GM19239 (cell line): ENCODE data around the gene CYP27A1.
"Not testable (repeated sequence)": the region's sequence is repeated elsewhere in the genome, so short reads cannot be mapped to it uniquely, and the experiment has no call there.

Experiments
- DNase-seq: peaks from one replicate; pipeline ENCODE4 v3.0.0; 2011; ENCODE audit warnings: low spot score; ENCODE audit not compliant: insufficient read length
- FAIRE-seq: peaks from 2 replicates; lab custom pipeline; 2011; peaks lifted over from hg19 to GRCh38; lab: Jason Lieb, UNC

The CYP27A1 gene

DNA sequence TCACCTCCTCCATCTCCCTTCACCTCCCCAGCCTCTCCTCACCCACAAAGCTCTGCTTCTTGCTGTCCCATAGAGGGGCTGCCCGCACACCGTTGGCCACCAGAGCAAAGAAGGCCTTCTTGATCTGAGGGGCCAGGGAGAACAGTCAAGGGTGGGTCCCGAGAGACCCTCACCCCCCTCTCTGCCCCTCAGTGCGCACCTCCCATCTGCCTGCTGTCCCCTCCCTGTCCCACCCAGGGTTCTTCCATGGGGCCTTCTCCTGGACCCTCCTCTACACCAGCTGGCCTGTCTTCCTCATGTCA, 46.5 kb downstream of the CYP27A1 start:
- no peak for FAIRE-seq
- no peak for DNase-seq

DNA sequence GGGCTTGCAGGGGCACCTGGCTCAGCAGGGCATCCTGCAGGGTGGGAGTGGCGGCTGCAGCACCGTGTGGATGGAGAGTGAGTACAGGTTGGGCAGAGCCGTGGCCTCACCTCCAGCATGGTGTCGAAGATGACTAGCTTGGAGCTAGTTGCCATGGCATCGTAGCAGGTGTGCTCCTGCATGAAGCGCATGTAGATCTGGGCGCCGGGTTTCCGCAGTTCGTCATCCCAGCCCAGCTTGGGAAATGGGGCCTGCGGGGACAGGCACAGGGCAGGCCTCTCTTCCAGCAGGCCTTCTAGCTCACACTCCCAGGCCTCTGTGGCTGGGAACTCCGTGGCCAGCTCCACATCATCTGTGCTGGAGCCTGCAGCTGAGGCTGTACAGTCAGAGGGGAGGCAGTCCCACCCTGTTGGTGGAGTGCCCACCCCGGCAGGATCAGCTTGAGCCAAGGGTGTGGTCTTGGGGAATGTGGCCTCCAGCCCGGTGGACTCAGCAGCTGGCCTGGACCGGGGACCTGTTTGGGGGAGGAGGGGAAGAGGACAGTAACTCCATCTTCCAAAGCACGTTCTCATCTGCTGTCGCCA, 48.0 kb downstream of the CYP27A1 start:
- DNase-seq (no peak), FAIRE-seq (no peak)

DNA sequence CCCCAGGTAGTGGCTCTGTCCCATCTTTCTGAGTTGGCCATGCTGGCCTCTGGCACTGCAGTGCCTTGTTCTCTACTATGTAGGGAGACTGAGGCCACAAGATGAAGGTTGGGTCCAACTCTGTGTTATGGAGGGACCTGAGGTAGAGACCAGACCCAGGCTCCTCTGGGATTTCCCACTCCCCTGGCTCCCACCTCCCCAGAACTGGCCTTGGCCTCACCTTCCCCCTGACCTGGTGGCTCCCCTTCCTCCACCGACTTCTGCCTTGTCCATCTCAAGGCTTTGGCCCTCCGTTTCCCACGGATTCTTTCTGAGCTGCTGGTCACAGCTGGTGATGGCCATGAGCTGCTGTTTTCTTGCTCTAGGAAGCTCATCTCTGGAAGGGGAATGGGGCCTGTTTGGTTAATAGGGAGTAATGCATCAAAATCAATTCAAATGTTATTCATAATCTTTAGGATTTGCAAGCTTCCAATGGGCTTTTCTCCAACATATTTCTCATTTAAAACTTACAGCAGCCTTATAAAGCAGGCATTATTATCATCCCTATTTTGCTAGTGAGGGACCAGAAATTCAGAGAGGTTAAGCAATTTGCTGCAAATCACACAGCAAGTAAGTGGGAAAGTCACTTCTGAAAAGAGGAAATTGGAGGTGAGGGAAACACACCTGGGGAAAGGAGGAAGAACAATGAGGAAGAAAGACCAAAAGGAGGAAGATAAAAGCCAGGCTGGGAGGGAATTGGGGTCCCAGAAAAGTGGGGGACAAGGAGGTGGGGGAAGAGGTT, 48.8 kb downstream of the CYP27A1 start:
- no peak for FAIRE-seq
- no peak for DNase-seq

DNA sequence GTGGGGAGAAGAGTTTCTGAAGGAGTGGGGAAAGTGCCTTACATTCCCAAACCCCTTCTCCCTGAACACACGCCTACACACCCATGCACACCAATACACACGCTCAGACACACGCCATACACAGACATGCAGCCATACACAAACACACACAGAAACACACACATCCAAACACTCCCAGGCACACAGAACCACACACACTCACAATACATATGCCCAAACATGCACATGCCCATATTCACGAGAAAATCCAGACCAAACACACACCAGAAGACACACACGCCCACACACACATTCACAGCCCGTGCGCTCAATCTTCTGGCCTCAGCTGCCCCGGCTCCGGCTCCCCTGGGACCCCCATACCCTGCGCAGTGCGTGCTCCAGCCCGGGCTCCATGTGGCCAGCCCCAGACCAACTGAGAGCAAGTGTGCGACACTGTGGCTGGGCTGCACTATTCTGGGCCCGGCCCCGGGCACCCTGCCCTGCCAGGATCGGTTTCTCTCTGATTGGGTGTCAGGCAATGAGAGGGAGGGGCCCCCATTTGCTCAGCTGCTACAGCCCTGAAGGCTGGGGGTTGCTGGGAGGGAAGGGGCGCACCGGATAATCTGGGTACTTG, 49.5 kb downstream of the CYP27A1 start, which contains the start of gene PRKAG3:
TSS of gene PRKAG3 (minus strand) at position 426 of the 613 bp plus-strand sequence.
- FAIRE-seq (no peak), DNase-seq (no peak)

DNA sequence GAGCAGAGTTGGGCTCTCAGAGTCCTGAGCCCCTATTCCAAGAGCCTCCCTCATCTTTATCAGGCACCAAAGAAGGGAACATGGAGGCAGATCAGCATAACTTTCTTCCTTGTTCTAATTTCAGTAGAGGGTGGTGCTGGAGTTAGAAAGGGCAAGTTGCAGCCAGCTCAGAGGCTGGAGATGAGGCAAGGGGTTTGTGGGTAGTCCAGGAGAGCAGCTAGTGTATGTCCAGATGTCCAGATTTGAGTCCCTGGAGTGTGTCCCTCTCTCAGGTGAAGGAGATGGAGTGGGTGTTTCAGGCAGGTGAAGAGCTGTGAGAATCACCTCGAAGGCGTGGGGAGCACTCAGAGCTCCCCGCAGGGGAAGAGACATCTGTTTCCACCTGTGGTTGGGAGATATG, 50.1 kb downstream of the CYP27A1 start:
- no peak for DNase-seq
- no peak for FAIRE-seq

DNA sequence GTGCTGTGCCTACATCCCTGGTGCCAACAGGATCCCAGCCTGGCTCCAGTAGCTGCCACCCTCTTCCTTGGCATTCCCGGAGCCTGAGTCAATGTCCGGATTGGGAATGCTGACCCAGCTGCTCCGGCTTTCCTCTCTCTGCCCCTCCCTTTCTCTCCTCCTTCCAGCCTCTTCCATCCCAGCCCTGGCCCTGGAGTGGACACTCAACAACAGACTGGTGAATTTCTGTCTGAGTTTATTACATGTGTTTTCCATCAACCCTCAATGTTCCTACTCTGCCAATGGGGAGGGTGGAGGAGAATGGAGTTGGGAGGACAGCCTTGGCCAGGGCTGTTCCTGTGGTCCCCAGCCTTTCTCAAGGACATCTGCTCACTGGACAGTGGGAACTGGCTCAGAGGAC, 50.6 kb downstream of the CYP27A1 start:
- no peak for FAIRE-seq
- no peak for DNase-seq

DNA sequence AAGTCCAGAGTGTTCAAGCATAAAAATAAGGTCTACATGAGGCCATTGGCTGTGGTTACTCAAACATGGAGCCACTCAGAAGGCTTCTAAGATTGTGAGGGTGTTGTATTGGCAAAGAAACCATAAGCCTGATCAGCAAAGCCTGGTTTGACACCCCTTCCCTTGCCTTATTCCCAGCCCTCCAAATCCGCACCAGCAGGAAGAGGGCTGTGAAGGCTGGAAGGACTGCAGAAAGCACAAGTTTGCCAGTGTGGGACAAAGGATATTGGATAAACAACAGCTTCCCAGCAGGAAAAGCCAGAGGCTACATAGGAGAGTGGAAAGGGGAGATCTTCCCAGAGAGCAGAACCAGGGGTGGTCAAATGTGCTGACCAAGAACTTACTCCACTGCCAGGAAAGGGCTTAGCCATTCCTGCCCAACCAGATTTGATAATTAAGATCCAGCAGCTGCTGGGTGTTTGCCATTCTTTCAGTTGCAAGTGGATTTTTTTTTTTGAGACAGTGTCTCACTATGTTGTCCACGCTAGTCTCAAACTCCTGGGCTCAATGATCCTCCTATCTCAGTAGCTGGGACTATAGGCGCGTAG, 51.2 kb downstream of the CYP27A1 start:
- no peak for FAIRE-seq

DNA sequence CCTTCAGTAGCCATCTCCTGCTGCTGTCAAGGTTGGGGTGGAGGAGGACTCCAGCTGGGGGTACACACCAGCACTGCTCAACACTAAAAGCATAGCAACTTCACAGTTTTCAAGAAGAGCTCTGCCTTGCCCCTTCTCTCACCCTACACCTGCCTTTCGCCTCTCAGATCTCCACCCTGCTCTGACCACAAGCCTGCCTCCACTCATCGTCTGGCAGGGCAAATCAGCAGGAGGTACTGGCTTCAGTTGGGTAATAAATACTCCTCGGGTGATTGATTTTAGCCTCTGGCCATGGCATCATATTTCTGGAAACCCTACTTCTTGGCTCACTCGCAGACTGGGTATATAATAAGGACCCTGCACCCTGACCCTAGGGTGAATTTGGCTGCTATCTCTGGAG, 52.7 kb downstream of the CYP27A1 start:
- no peak for FAIRE-seq
- DNase-seq = no peak

More for the DNA sequence above, 51.2 kb downstream of the CYP27A1 start:
- no peak for DNase-seq

DNA sequence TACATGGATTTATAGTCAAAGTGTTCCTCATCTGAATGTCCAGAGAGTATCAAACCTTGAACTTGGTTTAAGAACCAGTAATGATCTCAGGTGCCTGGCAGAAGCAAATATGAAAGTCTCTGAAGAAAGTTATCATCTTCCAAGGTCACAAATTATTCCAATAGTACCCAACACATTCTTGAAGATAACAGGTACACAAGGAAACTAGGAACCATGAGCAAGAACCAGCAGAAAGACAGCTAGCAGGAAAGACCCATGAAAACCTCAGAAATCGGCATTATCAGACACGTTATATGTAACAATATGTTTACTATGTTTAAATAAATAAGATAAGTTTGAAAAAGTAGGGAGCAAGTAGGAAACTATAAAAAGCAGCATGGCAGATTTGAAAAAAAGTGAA, 55.5 kb downstream of the CYP27A1 start:
- FAIRE-seq = no peak
- DNase-seq = no peak

DNA sequence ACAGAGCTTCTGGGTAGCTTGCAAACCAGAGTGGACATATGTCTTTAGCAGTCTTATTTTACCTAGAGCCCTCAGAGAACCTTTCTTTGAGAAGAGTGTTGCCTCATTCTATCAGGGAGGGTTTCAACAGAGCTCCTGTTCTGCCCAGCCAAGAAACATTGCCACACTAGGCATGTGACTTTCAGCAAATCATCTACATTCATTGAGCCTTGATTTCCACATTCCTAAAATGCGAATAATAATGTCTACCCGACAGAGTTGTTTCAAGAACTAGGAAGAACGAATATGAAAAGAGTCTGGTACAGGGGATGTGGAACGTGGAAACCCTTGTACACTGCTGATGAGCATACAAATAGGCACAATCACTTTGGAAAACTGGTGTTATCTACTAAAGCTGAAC, 57.5 kb downstream of the CYP27A1 start:
- no peak for DNase-seq
- FAIRE-seq = peak; percentile 28

DNA sequence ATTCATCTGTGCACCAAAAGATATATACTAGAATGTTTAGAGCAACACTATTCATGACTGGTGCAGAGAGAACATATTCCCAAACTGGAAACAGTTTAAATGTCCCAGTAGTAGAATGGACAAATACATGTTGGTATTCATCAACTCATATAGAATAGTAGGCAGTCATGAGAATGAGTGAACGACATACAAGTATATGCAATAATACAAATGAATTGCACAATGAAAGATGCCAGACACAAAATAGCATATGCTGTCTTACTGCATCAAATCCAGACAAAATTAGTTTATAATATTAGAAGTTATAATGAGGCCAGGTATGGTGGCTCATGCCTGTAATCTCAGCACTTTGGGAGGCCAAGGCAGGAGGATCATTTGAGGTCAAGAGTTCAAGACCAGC, 57.9 kb downstream of the CYP27A1 start:
- DNase-seq = no peak
- FAIRE-seq = no peak

DNA sequence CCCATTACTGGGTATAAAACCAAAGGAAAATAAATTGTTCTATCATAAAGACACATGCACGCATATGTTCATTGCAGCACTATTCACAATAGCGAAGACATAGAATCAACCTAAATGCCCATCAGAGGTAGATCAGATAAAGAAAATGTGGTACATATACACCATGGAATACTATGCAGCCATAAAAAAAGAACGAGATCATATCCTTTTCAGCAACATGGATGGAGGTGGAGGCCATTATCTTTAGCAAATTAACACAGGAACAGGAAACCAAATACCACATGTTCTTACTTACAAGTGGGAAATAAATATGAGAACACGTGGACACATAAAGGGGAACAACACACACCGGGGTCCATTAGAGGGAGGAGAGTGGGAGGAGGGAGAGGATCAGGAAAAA, 62.4 kb downstream of the CYP27A1 start:
- FAIRE-seq, DNase-seq: not testable (repeated sequence)

DNA sequence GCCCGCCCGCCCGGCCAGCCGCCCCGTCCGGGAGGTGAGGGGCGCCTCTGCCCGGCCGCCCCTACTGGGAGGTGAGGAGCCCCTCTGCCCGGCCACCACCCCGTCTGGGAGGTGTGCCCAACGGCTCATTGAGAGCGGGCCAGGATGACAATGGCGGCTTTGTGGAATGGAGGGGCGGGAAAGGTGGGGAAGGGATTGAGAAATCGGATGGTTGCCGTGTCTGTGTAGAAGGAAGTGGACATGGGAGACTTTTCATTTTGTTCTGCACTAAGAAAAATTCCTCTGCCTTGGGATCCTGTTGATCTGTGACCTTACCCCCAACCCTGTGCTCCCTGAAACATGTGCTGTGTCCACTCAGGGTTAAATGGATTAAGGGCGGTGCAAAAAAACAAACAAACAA, 65.0 kb downstream of the CYP27A1 start:
- FAIRE-seq, DNase-seq: not testable (repeated sequence)

DNA sequence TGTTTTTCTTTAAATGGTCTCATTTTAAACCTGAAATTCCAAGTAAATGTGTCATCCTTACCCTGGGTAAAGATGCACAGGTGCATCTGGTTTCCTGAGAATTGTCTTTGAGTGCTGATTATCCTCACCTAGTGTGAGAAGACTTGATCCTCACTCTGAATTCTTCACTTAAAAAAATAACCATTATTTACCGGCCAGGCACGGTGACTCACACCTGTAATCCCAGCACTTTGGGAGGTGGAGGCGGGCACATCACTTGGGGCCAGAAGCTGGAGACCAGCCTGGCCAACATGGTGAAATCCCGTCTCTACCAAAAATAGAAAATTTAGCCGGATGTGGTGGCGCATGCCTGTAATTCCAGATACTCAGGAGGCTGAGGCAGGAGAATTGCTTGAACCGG, 67.8 kb downstream of the CYP27A1 start:
- DNase-seq (no peak), FAIRE-seq (no peak)

DNA sequence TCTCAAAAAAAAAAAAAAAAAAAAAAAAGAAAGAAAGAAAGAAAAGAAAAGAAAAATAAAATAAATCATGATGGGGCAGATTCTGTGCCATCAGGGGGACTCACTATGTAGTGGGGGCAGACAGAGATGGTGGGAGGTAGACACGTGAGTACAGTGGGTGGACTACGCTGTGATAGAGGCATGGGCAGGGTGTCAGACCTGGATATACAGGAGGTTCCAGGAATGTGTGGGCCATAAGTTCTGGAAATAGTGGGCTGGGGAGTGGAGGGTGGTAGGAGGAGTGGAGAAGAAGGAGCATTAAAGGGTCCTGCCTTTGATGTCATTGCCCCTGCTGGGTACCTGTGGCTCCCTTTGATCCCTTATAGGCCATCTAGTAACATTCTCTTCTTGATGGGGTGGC, 68.8 kb downstream of the CYP27A1 start:
- DNase-seq (no peak), FAIRE-seq (no peak)

DNA sequence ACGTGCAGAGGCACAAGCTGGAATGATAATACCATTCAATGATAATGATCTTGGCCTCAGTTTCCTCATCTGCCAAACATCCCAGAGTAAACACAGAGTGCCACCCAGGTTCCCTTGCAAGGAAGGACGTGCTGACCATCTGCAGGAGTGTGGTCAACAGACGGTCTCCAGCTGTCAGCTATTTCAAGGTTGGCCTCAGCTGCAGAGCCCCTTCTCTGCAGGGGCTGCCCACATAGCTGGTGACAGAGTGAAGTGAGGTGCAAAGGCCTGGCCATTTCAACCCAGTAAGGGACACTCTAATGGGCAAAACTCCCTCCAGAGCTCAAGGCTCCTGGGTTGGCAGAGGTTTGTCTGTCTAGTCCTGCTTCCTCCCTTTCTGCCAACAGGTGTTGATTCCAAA, 69.3 kb downstream of the CYP27A1 start:
- no peak for DNase-seq
- FAIRE-seq = no peak

DNA sequence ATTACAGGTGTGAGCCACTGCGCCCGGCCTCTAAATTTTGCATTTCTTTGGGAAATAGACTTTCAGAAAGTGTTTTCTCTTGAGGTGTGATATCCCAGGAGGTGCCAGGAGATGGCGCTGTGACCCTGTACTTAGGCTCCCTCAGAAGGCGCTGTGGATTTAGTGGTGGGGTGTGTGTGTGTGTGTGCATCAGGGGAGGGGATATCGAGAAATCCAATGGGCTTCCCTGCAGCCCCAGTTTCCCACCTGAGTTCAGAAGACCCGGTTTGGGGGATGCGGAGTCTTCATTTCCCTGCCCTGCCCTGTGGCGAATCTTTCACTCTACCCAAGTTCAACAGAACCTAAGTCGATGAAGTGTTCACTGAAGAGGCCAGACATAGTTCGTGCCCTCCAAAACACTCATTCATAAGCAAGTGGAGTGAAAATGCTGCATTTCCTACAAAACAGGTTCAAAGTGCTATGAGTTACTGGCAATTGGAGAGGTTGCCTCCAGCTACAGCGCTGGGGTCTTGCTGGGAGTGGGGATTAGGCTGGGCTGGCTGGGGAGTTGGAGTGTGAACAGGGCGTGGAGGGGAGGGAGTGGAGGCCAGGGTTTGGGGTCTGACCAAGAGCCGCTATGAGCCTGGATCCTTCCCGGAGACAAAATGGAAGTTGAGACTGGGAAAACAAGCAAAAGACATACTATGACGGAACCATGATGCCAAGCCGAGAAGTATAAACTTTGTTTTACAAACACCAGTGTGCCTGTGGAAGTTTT, 71.1 kb downstream of the CYP27A1 start:
- no peak for DNase-seq
- peak; percentile 68 for FAIRE-seq

DNA sequence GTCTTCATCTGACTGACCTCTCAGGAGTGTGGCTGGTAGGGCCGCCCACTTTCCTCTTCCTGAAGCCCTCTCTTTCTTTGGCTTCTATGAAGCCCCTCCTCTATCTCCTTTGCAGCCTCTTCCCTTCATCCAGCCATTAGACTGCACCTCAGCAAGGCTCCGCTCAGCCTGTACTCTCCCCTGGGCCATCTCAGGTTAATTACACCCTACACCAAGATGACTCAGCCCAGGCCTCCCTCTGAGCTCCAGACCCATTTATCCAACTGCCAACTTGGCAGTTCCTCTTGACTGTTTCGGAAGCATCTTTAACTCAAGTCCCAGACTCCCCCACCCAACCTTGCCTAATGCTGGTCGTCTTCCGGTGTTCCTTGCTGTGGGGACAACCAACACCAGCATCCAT, 71.8 kb downstream of the CYP27A1 start:
- FAIRE-seq = no peak
- DNase-seq = no peak

DNA sequence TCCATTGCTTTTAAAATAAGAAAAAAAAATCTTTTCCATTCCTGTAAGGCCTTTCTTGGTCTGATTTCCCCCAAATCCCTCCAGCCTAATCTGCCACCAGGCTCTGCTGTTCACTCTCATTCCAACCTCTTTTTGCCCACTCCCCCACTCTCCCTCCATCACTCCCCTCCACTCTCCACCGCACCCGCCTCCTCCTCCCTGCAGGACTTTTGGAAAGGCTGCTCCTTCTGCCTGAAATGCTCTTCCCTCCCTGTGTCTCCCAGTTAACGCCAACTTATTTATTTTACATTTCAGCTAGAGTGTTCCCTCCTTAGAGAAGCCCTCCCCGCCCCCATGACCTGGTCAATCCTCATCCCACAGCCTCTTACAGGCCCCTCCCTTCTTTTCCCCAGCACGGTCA, 72.9 kb downstream of the CYP27A1 start:
- FAIRE-seq (no peak), DNase-seq (no peak)

DNA sequence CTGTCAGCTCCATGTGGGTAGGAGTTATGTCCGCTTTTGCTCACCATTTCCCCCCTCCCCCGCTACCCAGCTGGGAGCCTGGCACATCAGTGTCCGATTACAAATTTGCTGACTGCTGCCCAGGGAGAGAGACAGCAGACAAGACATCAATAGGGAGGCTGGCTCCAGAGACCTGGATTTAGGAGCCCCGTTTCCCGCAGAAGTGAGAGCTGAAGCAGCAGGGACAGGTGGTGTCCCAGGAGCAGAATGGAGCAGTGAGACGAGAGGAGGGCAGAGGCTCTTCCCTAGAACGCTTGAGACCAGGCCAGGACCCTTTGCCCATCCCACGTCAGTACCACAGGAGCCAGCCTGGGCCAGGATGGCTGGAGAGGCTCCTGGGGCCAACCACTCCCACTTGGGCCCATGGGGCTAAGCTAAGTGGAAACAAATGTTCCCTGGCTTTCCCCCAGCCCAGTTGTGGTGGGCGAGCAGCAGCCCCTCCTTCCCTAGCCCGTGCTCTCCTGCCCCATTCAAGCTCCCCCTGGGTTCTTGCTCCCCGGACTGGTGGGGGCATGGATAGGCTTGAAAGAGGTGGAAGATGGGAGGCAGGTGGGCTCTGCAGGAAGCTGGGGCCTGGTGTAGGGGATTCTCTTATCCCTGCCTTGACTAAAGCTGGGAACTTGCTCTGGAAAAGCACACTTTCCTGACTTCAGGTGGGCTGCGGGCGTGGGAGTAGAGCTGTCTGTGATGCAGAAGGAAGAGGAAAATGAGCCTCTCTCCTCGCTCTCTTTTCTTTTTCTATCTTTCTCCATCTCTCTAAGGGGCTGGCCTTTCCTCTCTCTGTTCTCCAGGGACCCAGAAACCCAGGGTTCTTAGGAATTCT, 73.6 kb downstream of the CYP27A1 start:
- DNase-seq = no peak
- no peak for FAIRE-seq
